RPMI8226 (cell line): ENCODE results near the gene COMMD6.

Source experiments
- DNase-seq: peaks from one replicate; pipeline ENCODE4 v3.0.0-alpha.2; 2015

Gene COMMD6

GRCh38 chr13:75521956-75522355, 15.7 kb downstream of the COMMD6 start:
- DNase-seq, result no peak

DNA sequence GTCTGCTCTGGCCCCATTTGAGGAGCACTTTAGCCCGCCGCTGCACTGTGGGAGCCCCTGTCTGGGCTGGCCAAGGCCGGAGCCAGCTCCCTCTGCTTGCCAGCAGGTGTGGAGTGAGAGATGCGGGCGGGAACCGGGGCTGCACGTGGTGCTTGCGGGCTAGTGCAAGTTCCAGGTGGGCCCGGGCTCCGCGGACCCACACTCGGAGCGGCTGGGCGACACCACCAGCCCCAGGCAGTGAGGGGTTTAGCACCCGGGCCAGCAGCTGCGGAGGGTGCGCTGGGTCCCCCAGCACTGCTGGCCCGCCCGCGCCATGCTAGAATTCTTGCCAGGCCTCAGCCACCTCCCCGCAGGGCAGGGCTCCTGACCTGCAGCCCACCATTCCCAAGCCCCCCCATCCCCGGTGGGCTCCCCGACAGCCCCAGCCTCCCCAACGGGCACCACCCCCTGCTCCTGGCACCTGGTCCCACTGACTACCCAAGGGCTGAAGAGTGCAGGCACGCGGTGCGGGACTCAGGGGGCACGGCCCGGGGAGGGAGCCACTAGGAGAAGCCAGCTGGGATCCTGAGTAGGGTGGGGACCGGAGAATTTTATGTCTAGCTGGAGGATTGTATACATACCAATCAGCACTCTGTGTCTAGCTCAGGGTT, 19.1 kb downstream of the COMMD6 start:
- no peak for DNase-seq

- DNase-seq, result no peak
These were observed 23.3 kb downstream of the COMMD6 start for GRCh38 chr13:75514080-75514995.

DNA sequence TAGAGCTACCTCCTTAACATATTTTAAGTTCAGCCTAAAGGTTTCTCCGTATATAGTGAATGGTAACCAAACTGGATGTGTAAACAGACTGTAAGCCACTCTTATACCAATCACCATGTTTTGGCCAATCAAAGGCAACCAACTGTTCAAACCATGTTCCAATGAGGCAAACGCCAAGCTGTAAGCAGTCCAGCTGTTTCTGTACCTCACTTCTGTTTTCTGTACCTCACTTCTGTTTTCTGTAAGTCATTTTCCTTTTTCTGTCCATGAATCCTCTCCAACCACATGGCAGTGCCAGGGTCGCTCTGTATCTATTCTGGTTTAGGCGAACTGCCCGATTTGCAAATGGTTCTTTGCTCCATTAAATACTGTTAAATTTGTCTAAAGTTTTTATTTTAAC, 24.4 kb downstream of the COMMD6 start:
- DNase-seq, result no peak

DNA sequence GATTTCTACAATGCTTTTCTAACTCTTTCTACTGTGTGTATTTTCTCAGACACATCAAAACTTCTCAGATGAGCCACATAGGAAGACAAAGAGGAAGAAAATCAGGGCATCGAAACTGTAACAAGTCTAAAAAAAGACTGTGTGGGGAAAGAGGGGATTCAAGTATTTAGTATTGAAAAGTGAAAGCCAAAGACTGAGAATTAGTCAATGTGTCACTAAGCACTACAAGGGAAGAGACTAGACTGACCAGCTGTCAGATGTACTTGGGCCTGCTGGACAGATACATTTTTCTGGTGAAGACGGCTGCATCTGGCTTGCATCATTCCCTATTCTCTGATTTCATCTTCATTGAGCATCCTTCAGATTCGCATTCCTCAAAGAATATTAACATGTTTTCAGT, 25.4 kb downstream of the COMMD6 start:
- DNase-seq, result peak; percentile 8

- DNase-seq, result no peak
These were observed 26.5 kb downstream of the COMMD6 start for GRCh38 chr13:75511051-75511625.

- DNase-seq, result no peak
These were observed 29.6 kb downstream of the COMMD6 start for GRCh38 chr13:75508002-75508548.

DNA sequence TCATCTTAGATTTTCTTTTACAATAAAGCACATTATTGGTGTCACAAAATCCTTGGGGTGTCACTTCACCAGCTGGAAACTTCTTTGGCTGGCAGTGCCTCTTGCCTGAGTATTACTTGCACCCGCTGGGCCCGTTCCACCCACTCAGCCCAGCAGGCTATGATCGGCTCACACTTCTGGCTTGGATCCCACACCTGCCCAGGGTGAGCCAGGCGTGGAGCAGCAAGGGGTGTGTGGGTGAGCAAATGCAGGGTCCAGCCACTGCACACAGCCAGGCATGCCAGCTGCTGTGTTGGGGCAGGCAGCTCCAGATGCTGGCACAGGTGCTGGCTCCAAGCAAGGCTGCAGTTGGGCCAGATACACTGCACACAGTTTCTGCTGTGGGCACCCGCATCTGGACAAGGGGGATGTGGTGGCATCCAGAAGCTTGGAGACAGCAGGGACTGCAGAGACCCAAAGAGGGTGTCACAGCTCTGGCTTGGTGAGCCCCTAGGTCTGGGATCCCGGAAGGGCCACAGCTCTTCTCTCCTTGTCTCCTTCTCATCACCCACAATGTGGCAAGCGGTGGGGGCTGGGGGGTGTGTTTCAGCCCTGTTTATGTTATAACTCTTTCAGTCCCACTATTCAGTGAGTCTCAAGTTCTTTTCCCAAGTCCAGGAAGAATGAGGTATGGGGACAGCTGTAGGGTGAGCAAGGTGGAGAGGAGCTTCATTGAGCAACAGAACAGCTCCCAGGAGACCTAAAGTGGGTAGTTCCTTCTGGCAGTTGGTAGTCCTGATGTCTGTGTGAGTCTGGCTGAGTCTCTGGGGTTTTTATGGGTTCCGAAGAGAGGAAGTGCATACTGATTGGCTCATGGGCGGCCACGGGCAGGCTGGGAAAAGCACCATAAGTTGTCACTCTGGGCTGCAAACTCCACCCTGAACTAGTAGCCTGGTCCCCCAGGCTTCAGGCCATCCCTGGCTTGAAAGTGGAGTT, 30.3 kb downstream of the COMMD6 start:
- no peak for DNase-seq

DNA sequence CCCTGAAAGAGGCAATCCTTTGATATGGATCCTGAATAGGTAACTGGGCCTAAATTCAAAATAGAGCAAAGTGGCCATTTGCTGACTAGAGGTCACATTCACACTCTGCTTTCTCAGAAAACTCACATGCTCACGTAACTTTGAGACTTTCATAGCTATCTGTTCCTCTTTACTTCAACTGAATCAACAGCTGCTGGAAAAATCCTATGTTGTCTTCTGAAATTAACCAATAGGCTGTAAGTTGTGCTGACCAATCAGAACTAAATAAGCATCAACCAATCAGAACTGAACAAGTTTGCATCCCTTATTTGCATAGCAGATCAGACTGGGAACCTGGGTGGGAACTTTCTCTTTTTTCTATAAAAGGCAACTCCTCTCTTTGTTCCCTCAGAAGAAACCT, 31.6 kb downstream of the COMMD6 start:
- no peak for DNase-seq

DNA sequence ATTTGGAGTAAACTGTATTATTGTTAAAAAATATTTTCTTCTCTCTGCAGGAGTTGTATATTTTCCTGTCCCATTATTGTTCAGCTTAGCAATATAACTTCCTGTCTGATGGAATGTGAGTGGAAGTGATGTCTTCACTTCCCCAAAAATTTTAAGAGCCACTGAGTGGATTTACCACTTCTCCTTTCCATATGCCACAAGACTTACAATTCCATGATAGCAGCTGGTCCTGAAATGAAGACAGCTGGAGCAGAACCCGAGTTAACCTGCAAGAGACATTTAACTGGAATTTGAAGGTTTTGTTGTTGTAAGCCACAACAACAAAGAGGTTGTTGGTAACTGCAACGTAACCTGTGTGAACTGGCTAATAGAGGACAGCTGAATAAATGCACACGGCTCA, 32.3 kb downstream of the COMMD6 start:
- no peak for DNase-seq

GRCh38 chr13:75495938-75496337, 41.7 kb downstream of the COMMD6 start:
- DNase-seq, result no peak

DNA sequence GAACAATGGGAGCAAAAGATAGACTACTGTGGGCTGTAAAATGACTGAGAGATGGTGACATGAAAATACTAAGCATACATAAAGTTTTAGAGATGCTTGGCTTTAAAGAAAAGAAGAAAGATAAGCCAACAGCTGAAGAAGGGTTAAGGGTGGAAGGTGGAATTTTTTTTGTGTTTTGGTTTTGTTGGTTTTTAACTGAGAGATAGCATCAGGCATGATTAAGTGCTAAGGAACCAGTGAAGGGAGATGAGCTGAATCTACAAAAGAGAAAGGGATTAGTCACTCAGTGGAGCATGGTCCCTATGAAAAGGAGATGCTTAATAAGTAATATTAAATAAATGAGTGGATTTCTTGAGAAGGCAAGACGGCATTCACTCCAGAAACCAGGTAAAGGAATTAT, 43.1 kb downstream of the COMMD6 start:
- no peak for DNase-seq

DNA sequence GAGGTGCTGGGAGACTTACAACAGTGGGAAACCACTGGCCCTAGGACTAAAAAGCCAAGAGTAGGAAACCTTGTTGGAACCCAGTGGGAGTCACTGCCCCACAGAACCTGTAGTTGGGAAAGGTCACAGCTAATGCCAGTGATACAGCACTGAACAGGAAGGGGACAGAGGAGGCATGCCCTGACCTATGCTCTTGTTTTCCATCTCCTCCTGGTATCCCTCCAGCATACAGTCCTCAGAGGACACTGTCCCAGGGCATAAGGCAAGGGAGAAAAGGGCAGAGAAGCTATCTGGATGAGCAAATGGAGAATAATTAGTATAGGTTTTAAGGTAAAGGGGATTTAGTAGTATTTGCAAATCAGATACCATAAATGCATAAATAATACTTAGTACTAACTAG, 44.5 kb downstream of the COMMD6 start:
- no peak for DNase-seq

DNA sequence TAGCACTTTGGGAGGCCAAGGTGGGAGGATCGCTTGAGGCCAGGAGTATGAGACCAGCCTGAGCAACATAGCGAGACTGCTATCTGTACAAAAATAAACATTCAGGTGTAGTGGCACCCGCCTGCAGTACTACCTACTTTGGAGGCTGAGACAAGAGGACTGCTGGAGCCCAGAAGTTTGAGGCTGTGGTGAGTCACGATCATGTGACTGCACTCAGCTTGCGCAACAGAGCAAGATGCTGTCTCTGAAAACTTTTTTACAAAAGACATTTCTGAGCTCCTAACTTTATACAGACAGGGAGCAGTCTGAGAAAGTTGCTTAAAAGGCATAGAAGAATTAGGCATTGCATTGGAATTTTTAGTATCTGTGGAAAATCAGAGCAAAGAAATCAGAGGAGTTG, 45.3 kb downstream of the COMMD6 start:
- no peak for DNase-seq

GRCh38 chr13:75491376-75491775, 46.3 kb downstream of the COMMD6 start:
- no peak for DNase-seq

- DNase-seq, result peak; percentile 11
These were observed 48.0 kb downstream of the COMMD6 start for GRCh38 chr13:75489502-75490263.

GRCh38 chr13:75486146-75487062, 51.2 kb downstream of the COMMD6 start:
- DNase-seq, result no peak

DNA sequence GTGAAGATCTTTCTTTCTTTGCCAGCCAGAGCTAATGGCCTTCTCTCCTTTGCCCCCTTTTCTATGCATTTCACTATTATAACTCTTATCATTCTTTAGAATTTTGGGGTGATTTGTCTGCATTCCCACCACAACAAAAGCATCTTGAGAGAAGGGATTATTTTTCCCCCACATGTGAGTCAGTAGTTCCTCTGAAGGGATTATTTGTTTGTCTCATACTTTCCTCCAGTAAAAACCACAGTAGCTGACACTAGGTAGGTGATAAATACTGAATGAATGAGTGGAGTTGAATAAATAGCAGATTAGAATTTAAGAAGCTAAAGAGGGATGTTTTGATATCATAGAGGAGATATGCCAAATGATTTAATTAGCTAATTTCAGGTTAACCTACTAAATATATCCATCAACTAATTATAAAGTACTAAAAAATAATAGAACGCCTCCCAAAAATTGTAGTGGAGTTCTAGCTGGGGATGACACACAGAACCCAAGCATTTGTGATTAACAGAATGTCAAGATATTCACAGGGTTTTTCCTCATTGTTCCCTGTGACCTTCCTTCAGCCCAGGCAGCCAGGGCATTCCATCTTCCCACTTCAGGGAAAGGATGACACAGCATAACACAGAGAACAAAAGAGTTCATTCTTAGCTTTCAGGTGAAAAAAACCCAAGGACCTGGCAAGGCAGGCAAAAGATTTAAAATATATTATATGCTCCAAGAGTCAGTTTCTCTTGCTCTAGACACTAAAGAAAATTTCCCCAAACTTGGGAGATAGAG, 52.2 kb downstream of the COMMD6 start:
- DNase-seq, result no peak

DNA sequence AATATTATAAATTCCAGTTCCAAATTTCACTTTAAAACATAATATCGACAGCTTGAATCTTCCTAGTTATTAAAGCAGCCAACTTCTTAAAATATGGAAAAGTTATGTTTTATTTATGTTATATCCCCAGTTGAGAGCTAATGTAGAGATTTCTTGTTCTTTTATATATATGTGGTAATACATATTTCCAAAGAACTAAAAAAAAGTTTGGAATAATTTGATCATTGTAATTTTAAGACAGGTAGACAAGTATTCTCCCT, 54.9 kb downstream of the COMMD6 start:
- no peak for DNase-seq
